IPS-18c (cell line): ENCODE results near the gene GAPVD1.
"Not testable (repeated sequence)": the region's sequence is repeated elsewhere in the genome, so short reads cannot be mapped to it uniquely, and the experiment has no call there.

Source experiments
- H3K4me3 ChIP-seq: 2 replicates; pipeline ENCODE4 v1.7.0; 2013; ENCODE audit warnings: low read depth, mild to moderate bottlenecking, low read length, moderate library complexity; ENCODE audit not compliant: insufficient read depth
- H3K9me3 ChIP-seq: one replicate; pipeline ENCODE4 v1.6.1; 2013; ENCODE audit warnings: mild to moderate bottlenecking, low read length, moderate library complexity; ENCODE audit not compliant: control insufficient read depth, insufficient read depth

GAPVD1 gene

DNA sequence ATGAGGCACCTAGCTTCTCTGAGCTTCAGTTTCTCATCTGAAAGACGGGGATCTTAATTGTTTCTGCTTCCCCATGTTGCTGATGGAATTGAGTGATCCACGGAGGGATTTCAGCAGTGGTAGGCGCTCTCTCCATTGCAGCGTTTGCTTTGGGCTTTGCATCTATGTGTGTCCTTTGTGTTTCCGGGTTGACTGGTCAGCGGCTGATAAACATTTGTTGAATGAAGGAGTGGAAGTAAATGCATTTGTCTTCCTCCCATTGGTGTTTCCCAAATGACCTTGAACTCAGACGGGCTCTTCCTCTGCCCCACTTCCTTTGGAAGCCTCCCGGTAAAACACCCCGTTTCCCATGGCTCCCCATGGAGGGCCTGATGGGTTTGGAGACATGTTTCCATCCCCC lies 117.2 kb downstream of the GAPVD1 start:
- Histone ChIP-seq H3K4me3 (no peak overlapping the region), H3K9me3 (no peaks in the 10 kb centered on the region)

DNA sequence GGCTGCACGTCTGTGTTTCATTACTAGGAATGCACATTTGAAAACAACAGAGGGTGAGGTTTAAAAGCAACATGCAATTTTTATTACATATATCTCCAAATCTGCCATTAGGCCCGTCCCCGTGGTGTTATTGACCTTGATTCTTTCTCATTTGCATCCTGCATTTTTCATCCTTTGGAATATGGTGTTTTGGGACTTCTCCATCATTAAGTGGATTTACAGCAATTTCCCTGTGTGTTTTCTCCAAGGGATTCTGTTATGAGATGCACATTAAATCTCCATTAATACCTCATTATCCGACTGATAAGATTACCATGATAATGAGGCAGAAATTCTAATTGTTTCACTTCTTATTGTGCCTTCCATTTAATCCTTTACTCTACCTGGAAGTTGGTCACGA lies 117.6 kb downstream of the GAPVD1 start:
- no peak overlapping the region for H3K4me3 ChIP-seq

DNA sequence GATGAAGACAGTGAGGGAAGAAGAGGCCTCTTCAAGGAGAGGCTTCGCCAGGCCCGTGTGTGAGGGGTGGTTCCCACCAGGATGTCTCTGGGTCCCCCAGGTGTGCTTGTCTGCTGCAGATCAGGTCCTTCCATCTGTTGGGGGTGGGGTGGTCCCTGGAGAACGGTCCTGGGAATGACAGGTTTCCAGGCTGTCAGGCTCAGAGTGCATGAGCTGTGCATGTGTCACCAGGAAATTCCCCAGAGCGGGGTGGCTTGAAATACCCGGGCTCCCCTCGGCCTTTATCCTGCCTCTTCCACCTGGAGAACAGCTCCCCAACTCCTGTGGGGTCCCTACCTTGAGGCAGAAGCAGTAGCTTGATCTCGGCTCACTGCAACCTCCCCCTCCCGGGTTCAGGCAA lies 118.8 kb downstream of the GAPVD1 start:
- no peaks in the 10 kb centered on the region for H3K9me3 ChIP-seq
- no peak overlapping the region for H3K4me3 ChIP-seq

More for the DNA sequence above, 117.6 kb downstream of the GAPVD1 start:
- no peaks in the 10 kb centered on the region for H3K9me3 ChIP-seq

DNA sequence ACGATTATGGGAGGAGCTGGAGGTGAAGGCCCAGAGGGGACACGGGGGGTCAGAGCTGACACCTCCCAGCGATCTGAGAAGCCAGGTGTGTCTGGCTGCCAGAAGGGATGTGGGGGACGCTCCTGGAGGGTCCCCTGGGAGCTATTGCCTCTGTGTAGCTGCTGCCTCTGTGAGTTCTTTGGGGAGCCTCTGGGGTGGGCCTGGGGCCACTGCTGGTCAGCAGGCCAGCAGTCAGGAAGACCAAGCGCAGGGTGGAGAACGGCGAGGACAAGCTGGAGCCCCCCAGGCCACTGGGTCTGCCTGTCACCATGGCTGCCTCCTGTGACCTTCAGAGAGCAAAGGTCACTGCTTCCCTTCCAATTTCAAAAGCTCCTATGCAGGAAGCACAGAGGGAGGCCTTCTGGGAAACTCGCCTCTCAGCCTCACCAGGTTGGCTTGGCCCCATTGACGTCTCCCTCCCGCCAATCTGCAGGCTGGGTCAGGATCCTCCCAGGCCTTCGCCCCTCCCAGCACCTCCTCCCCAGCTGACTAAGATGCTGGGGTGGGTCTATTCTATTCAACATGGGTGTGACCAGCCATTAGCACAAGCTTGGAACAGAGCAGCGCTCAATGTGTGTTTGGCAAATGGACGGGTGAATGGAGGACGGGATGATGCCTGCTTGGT lies 126.4 kb downstream of the GAPVD1 start:
- no peak overlapping the region for H3K4me3 ChIP-seq
- no peaks in the 10 kb centered on the region for H3K9me3 ChIP-seq

DNA sequence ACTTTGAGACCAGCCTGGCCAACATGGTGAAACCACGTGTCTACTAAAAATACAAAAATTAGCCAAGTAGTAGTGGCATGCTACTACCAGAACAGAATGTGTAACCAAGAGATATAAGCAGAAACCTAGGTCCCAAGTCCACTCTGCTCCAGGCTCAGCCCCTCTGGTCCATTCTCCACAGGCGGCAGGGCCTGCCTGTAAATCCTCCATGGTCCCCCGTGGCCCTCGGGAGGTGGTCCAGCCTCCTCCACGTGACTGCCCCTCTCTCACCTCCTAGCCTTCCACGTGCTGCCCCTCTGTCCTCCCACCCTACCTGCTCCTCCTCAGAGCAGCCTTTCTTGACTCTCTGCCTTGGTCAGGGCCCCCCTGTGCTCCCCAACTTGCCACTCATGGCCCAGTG lies 127.4 kb downstream of the GAPVD1 start:
- Histone ChIP-seq H3K9me3 (no peaks in the 10 kb centered on the region), H3K4me3 (no peak overlapping the region)

DNA sequence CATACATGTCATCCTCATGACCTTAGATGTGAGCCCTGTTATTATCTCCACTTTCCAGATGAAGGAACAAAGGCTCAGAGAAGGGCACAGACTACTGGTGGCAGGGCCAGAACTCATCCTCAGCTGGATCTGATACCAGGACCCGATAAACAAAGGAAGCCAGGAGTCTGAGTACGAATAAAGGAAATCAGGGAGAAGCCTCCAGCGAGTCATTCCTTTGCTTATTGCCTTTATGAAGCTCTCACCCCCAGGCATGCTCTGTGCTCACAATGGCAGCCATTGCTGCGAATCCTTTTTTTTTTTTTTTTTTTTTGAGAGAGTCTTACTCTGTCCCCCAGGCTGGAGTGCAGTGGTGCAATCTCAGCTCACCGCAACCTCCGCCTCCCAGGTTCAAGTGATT lies 130.1 kb downstream of the GAPVD1 start:
- no peaks in the 10 kb centered on the region for H3K9me3 ChIP-seq
- H3K4me3 ChIP-seq = no peak overlapping the region

DNA sequence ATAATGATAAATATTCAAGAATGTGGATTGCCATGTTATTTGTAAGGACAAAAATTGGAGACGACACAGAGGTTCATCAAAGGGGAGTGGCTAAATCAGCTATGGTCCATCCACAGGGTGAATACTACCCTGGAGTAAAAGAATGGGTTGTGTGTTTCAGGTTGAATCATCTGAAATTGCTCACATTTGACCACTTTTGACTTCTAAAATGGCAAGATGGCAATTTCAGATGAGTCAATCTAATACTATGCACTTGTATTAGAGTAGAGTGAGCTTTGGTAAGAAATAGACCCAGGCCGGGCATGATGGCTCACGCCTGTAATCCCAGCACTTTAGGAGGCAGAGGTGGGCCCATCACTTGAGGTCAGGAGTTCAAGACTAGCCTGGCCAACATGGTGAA lies 131.8 kb downstream of the GAPVD1 start:
- Histone ChIP-seq H3K9me3 (no peaks in the 10 kb centered on the region), H3K4me3 (no peak overlapping the region)

DNA sequence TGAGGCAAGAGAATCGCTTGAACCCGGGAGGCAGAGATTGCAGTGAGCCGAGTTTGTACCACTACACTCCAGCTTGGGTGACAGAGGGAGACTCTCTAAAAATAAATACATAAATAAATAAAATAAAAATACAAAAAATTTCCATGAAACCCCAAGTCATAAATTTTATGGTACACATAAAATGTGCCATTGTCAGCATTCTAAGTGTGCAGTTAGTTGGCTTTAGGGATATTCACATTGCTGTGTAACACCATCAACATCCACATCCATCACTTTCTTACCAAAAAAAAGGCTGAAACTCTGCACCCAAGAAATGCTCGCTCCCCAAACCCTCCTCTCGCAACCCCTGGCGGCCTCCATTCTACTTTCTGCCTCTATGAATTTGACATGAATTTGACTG lies 135.2 kb downstream of the GAPVD1 start:
- Histone ChIP-seq H3K9me3 (no peaks in the 10 kb centered on the region), H3K4me3 (no peak overlapping the region)

DNA sequence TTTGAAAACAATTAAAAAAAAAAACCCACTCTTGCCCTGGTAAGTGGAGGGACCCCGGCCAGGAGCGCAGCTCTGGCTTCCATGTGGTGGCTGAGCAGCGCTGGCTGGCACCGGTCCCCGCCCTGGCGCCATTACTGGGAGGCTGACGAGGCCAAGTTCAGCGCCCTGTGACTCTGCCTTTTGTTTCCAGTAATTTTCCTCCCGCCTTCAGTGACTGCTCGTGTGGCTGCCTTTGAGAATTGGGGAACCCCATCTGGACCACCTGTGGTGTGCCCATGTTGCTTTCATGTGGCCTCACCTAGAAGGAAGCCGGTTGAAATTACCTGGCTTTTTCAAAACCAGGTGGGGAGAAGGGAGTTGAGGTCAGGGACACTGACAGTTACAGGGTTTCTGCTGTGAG lies 136.1 kb downstream of the GAPVD1 start:
- Histone ChIP-seq H3K9me3 (no peaks in the 10 kb centered on the region), H3K4me3 (no peak overlapping the region)

DNA sequence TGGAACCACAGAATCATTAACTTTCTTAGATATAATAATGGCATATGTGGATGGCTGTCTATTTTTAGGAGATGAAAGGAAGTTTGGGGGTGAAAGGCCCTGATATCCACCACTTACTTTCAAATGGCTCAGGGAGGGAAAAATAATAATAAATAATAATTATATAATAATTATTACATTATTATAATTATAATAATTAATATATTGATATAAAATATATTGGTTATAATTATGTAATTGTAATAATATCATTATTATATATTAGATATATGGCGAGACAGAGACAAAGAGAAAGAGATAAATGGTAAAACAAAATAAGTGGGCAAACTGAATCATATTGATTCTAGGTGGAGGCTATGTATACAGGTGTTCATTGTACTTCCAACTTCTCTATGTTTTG lies 136.6 kb downstream of the GAPVD1 start:
- H3K9me3 ChIP-seq = no peaks in the 10 kb centered on the region

DNA sequence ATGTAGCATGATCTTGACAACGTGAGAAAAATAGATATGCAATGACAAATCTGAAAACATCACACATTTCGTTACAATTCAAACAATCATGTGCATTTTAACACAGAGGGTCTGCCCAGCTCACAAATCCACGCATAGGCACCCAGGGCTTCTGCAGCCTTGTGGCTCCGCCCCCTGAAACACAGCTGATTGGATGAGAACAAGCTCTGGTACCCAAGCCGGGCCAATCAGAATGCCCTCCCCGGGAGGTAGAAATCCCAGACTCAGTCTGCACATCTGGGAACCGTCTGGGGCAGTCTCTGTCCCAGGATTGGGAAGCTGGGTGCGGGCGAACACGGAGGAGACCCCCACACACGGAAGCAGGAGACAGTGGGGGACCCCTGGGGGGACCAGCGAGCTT lies 137.5 kb downstream of the GAPVD1 start:
- Histone ChIP-seq H3K9me3 (no peaks in the 10 kb centered on the region), H3K4me3 (no peak overlapping the region)

More for the DNA sequence above, 136.6 kb downstream of the GAPVD1 start:
- no peak overlapping the region for H3K4me3 ChIP-seq

DNA sequence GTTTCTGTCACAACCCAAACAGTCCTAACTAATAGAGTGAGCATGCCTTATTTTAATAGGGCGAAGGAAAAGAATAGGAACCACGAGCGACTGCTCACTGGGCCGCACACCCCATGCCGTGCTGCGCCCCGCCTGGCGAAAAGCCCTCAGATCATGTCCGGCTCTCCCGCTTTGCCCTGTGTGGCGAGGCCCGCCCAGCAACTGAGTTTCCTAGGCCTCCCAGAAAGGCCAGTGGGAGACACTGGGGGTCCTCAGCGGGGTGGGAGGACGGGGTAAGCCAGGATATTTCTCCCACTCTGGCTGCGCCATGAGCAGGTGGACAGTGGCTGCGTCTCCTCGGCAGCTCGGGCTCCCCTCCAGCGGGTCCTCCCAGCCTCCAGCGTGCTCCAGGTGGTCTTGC lies 138.0 kb downstream of the GAPVD1 start:
- no peak overlapping the region for H3K4me3 ChIP-seq
- no peaks in the 10 kb centered on the region for H3K9me3 ChIP-seq

DNA sequence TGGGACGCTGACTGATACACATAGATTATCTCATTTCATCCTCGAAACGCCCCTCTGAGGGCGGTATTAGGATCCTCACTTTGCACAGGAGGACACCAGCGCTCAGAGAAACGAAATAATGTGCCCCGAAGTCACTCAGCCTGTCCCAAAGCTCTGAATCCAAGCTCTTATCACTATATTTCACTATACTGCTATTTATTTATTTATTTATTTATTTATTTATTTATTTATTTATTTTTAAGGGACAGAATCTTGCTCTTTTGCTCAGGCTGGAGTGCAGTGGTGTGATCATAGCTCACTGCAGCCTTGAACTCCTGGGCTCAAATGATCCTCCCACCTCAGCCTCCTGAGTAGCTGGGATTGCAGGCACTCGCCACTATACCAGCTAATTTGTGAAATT lies 138.6 kb downstream of the GAPVD1 start:
- not testable (repeated sequence) for H3K4me3 ChIP-seq, H3K9me3 ChIP-seq

DNA sequence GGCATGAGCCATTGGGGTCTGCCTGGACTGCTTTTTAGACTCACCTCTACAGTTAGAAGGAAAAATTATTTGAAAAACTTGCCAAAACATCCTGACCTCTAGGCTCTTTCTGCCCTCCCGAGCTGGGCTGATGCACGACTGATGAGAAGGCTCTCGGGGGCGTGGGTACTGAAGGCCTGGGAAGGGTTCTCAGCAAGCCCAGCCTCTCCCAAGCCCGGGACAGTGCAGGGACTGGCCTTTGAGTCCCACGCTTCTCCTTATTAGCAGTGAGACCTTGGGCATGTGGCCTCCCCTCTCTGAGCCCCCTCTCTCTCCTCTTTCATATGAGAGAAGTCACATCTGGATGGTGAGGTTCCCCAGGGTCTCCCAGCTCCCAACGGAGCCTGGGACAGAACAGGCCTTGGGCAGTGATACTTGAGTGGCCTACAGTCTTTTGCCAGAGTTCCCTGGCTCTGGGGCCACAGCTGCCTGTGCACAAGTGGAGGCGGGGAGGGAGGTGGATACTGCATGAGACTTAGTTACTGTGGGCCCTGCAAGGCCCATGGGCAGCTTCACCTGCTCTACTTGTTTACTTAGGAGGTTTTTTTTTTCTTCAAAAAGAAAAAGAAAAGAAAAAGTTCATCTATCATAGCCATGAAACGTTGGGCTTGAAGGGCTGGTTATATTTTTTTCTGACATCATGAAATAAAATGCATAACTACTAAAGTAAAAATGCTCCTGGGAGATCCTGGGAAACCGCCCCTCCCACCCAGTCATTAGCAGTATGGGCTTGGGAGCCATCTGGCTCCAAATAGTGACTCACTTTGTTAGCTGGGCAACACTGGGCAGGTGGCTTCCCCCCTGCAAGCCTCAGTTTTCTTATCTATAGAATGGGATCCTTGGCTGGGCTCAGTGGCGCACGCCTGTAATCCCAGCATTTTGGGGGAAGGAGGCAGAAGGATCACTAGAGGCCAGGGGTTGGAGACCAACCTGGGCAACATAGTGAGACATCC lies 139.4 kb downstream of the GAPVD1 start:
- Histone ChIP-seq H3K9me3 (no peaks in the 10 kb centered on the region), H3K4me3 (no peak overlapping the region)

DNA sequence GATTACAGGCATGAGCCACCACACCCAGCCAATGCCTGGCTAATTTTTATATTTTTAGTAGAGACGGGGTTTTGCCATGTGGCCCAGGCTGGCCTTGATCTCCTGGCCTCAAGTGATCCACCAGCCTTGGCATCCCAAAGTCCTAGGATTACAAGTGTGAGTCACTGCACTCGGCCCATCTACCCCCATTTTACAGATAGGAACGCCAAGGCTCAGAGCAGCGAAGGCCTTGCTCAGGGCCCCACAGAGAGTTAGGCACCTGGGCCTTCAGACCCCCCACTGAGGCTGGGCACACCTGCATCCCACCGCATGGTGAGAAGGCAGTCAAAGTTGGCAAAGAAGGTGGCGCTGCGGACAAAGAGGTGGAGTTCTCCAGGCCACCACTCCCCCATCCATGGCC lies 143.1 kb downstream of the GAPVD1 start:
- Histone ChIP-seq H3K4me3 (no peak overlapping the region), H3K9me3 (no peaks in the 10 kb centered on the region)

DNA sequence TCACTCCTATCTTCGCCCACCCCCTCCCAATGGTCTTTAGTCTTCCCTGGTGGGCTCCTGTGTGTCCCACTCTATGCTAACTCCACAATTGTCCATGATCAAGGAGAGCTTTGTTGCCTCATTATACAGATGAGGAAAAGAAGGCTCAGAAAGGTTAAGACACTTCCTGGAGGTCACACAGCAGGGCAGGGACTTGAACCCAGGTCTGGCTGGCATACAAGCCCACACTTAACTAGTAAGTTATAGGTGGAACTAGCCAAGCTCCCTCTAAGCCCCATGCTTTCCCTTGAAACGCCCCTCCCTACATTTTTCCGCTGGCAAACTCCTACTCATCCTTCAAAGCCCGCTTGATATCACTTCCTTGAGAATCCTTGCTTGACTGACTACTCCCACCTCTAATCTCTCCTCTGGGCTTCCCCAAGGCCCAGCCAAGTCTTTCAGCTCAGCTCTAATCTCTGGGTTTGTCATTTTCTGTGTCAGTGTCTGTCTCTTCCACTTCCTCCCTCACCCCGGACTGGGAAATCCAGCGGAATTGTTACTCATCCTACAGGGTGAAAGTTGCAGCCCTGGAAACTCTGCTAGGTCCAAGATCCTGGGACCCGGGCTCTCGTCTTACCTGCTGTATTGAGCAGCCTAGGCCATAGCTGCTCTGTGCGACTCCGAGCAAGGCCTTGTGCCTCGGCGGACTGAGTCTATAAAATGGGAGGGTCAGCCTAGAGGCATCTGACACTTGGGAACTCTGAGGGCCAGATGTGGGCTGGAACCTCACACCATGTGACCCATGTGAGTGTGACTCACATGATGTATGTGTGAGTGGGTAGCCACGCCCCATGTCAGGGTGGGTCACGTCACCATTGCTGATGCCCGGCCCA lies 144.5 kb downstream of the GAPVD1 start:
- Histone ChIP-seq H3K9me3 (no peaks in the 10 kb centered on the region), H3K4me3 (no peak overlapping the region)

DNA sequence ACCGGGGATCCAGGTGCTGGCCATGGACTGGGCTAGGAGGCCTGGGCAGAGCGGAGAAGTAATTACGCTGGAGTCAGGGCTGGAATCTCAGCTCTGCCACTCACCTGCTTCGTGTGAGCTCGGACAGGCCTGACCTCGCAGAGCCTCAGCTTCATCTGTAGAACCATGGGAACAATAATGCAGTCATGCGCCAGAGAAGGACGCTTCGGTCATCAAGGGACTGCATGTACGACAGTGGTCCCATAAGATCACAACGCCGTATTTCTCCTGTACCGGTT lies 145.1 kb downstream of the GAPVD1 start:
- no peaks in the 10 kb centered on the region for H3K9me3 ChIP-seq
- H3K4me3 ChIP-seq = no peak overlapping the region
